HL-60 (cell line): ENCODE results near the gene TARS1.

Experiments
- DNase-seq, 2 experiments: peaks; one replicate each; pipeline ENCODE4 v3.0.0-alpha.2; 2010 to 2020; ENCODE audit warnings: low read depth in 1 of 2, low spot score in 1 of 2
- H3K27ac ChIP-seq: fragments of 250-450 bp; sonication (Bioruptor Pico); replicated peaks from 2 replicates; pipeline ENCODE4 v1.5.1; 2020; ENCODE audit warnings: mild to moderate bottlenecking, moderate library complexity
- H3K27me3 ChIP-seq: fragments of 250-450 bp; sonication (Bioruptor Pico); 2 replicates; pipeline ENCODE4 v1.5.1; 2021; ENCODE audit warnings: mild to moderate bottlenecking, moderate library complexity; ENCODE audit not compliant: insufficient read depth, poor library complexity, severe bottlenecking
- H3K4me3 ChIP-seq: replicated peaks from 2 replicates; pipeline ENCODE4 v1.5.1; 2011; ENCODE audit warnings: mild to moderate bottlenecking, control low read depth, low read length; ENCODE audit not compliant: insufficient read depth
- GABPA ChIP-seq: IDR thresholded peaks from 2 replicates; pipeline ENCODE4 v1.6.1; 2012; ENCODE audit warnings: low read depth
- POLR2AphosphoS5 ChIP-seq: IDR thresholded peaks from 2 replicates; pipeline ENCODE4 v1.6.1; 2012; ENCODE audit warnings: low read depth
- SPI1 ChIP-seq: IDR thresholded peaks from 2 replicates; pipeline ENCODE4 v1.6.1; 2012; ENCODE audit warnings: low read depth, mild to moderate bottlenecking, borderline replicate concordance
- TF ChIP-seq, protein P1 (sequence below): IDR thresholded peaks from 2 replicates; pipeline ENCODE4 v1.6.1; 2012; ENCODE audit warnings: low read depth; ENCODE audit not compliant: insufficient replicate concordance
- TF ChIP-seq, protein P2 (sequence below): IDR thresholded peaks from one replicate; pipeline ENCODE4 v1.5.1; 2011; ENCODE audit warnings: low read length, control low read depth, inconsistent platforms; ENCODE audit not compliant: insufficient read depth

Gene TARS1

DNA sequence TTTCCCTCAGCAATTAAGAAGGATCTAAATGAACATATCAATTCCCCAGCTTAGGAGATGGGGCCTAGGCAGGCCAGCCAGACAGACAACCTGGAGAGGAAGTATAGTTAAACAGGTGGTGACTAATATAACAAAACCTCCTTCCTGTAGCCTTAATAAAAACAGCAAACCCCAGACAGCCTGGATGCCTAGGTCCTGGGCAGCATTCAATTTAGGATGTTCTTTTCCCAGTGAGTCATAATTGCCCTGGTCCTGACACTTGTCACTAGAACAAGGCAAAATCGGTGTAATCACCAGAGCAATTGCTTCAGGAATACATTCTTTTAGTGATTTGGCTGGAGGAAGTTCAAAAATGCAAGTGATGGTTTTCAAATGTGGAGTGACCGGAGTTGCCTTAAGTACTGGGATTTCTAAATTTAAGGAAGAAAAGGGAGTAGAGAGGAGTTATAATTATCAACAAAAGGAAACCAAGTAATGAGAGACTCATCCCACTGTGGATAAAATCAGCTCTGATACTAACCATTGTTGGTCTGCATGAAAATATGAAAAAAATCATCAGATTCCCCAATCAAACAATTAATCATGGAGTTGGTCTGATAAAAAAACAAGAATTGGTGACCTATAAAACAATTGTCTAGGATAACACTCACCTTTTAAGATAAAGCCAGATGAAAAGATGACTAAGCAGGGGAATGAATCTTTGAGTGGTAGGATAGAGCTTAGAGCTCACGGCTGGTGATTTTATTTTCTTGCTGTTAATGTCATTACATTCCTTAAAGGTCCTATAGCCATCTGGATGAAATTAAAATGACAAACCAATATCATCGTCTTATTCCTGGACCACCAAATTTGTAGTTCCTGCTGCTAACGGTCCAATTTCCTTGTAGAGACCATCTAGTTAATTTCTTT is 39.0 kb upstream of the TARS1 start:
- H3K4me3 ChIP-seq, result no peak overlapping the region
- peaks cover 3% of the 10 kb centered on the region for H3K27me3 ChIP-seq
- TF ChIP-seq, protein P1, sequence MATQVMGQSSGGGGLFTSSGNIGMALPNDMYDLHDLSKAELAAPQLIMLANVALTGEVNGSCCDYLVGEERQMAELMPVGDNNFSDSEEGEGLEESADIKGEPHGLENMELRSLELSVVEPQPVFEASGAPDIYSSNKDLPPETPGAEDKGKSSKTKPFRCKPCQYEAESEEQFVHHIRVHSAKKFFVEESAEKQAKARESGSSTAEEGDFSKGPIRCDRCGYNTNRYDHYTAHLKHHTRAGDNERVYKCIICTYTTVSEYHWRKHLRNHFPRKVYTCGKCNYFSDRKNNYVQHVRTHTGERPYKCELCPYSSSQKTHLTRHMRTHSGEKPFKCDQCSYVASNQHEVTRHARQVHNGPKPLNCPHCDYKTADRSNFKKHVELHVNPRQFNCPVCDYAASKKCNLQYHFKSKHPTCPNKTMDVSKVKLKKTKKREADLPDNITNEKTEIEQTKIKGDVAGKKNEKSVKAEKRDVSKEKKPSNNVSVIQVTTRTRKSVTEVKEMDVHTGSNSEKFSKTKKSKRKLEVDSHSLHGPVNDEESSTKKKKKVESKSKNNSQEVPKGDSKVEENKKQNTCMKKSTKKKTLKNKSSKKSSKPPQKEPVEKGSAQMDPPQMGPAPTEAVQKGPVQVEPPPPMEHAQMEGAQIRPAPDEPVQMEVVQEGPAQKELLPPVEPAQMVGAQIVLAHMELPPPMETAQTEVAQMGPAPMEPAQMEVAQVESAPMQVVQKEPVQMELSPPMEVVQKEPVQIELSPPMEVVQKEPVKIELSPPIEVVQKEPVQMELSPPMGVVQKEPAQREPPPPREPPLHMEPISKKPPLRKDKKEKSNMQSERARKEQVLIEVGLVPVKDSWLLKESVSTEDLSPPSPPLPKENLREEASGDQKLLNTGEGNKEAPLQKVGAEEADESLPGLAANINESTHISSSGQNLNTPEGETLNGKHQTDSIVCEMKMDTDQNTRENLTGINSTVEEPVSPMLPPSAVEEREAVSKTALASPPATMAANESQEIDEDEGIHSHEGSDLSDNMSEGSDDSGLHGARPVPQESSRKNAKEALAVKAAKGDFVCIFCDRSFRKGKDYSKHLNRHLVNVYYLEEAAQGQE, result no peak
- TF ChIP-seq GABPA, result no peak
- no peak for TF ChIP-seq POLR2AphosphoS5
- TF ChIP-seq, protein P2, sequence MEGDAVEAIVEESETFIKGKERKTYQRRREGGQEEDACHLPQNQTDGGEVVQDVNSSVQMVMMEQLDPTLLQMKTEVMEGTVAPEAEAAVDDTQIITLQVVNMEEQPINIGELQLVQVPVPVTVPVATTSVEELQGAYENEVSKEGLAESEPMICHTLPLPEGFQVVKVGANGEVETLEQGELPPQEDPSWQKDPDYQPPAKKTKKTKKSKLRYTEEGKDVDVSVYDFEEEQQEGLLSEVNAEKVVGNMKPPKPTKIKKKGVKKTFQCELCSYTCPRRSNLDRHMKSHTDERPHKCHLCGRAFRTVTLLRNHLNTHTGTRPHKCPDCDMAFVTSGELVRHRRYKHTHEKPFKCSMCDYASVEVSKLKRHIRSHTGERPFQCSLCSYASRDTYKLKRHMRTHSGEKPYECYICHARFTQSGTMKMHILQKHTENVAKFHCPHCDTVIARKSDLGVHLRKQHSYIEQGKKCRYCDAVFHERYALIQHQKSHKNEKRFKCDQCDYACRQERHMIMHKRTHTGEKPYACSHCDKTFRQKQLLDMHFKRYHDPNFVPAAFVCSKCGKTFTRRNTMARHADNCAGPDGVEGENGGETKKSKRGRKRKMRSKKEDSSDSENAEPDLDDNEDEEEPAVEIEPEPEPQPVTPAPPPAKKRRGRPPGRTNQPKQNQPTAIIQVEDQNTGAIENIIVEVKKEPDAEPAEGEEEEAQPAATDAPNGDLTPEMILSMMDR, result no peak
- TF ChIP-seq SPI1, result no peak
- H3K27ac ChIP-seq, result no peak overlapping the region
- no peak for DNase-seq

DNA sequence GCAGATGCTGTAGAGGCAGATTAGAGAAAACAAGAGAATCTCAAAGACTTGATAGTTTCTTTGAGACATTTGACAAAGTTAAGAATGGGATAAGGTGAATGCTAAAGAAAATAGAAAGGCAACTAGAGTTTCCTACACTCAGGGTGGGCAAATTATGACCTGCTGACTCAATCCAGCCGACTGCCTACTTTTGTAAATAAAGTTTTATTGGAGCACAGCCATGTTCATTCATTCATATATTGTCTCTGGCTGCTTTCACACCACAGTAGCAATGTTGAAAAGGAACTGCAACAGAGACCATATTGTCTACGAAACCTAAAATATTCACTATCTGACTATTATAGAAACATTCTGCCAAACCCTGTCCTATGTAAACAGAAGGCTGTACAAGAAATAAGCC is 37.6 kb upstream of the TARS1 start:
- Histone ChIP-seq H3K27me3 (peaks cover 3% of the 10 kb centered on the region), H3K4me3 (no peak overlapping the region), H3K27ac (no peak overlapping the region)
- TF ChIP-seq POLR2AphosphoS5 (no peak), SPI1 (no peak), GABPA (no peak)
- TF ChIP-seq, protein P2, result no peak
- TF ChIP-seq, protein P1, result no peak
- DNase-seq, result no peak

DNA sequence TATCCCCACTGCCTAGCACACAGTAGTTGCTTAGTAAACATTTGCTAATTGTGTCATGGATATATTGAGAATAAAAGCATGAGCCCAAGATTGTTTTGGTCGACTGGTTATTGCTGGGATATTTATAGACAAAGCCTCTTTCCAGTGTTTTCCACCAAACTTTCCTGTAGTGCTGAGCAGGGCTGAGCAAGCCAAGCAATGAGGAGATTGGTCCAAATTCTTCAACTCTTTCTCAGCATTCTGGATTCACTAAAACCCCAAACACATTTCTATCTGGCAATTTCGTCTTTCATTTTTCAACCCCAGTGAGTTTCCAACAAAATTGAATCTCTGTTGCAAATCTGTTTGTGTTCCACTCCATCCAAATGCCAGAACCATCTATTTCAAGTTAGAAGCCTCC is 31.9 kb upstream of the TARS1 start:
- no peak overlapping the region for H3K27ac ChIP-seq
- H3K27me3 ChIP-seq, result no peaks in the 10 kb centered on the region
- no peak overlapping the region for H3K4me3 ChIP-seq
- no peak for TF ChIP-seq SPI1
- TF ChIP-seq, protein P2, result no peak
- no peak for TF ChIP-seq GABPA
- TF ChIP-seq POLR2AphosphoS5, result no peak
- TF ChIP-seq, protein P1, result no peak
- no peak for DNase-seq
